Liver (tissue), 9 donors: ENCODE measurements around the gene BOC. TPM values are rescaled to one million over a fixed set of nuclear protein-coding genes. Genes with fewer than 3 reads are reported as not detected.
A peak's percentile ranks its signal among the peaks of the same experiment; 100 is the strongest.

Experiments
- DNase-seq: peaks from one replicate; pipeline ENCODE4 v3.0.0-alpha.2; 2017; ENCODE audit warnings: low spot score
- H3K27ac ChIP-seq, 2 donors: one replicate each; pipeline ENCODE4 v1.7.0; 2013; ENCODE audit warnings: inconsistent platforms in 2 of 2, low read length in 2 of 2, control low read depth in 1 of 2, low read depth in 1 of 2, mild to moderate bottlenecking in 1 of 2
- H3K27me3 ChIP-seq, 4 donors: one replicate each; pipeline versions ENCODE4 v1.6.1 to v1.7.0; 2013; ENCODE audit warnings: low read length in 3 of 4, inconsistent platforms in 1 of 4, mild to moderate bottlenecking in 1 of 4, moderate library complexity in 1 of 4; ENCODE audit not compliant: control insufficient read depth in 4 of 4, insufficient read depth in 4 of 4
- H3K36me3 ChIP-seq, 4 donors: one replicate each; pipeline versions ENCODE4 v1.6.1 to v1.7.0; 2013; ENCODE audit warnings: low read length in 3 of 4, mild to moderate bottlenecking in 3 of 4, low read depth in 1 of 4, moderate library complexity in 1 of 4; ENCODE audit not compliant: control insufficient read depth in 4 of 4, insufficient read depth in 3 of 4
- H3K4me1 ChIP-seq, 4 donors: one replicate each; pipeline versions ENCODE4 v1.6.1 to v1.7.0; 2013; ENCODE audit warnings: low read length in 3 of 4, mild to moderate bottlenecking in 3 of 4, moderate library complexity in 1 of 4; ENCODE audit not compliant: control insufficient read depth in 4 of 4, insufficient read depth in 4 of 4
- H3K4me3 ChIP-seq, 3 donors: one replicate each; pipeline versions ENCODE4 v1.6.1 to v1.7.0; 2013; ENCODE audit warnings: low read length in 3 of 3, control low read depth in 1 of 3, low read depth in 1 of 3, mild to moderate bottlenecking in 1 of 3
- H3K9ac ChIP-seq, 2 donors: one replicate each; pipeline ENCODE4 v1.7.0; 2013; ENCODE audit warnings: low read length in 2 of 2, mild to moderate bottlenecking in 2 of 2, moderate library complexity in 2 of 2, control low read depth in 1 of 2, low read depth in 1 of 2
- H3K9me3 ChIP-seq, 4 donors: one replicate each; pipeline versions ENCODE4 v1.6.1 to v1.7.0; 2013; ENCODE audit warnings: low read length in 3 of 4; ENCODE audit not compliant: control insufficient read depth in 4 of 4
- ATF3 ChIP-seq: IDR thresholded peaks from 2 replicates; pipeline ENCODE4 v1.6.1; 2016; ENCODE audit warnings: antibody characterized with exemption
- CTCF ChIP-seq: fragments of 150-350 bp; IDR thresholded peaks from 2 replicates; pipeline ENCODE4 v1.5.1; 2017; ENCODE audit warnings: improper control_type of control experiment, low read depth, low read length; ENCODE audit not compliant: missing input control
- EGR1 ChIP-seq, 2 donors: IDR thresholded peaks; 2 replicates each; pipeline ENCODE4 v1.6.1; 2016 to 2018; ENCODE audit warnings: antibody characterized with exemption in 2 of 2, low read depth in 2 of 2
- FOXA1 ChIP-seq: IDR thresholded peaks from 2 replicates; pipeline ENCODE4 v1.6.1; 2016; ENCODE audit warnings: antibody characterized with exemption
- FOXA2 ChIP-seq: IDR thresholded peaks from 2 replicates; pipeline ENCODE4 v1.6.1; 2016; ENCODE audit warnings: antibody characterized with exemption
- GABPA ChIP-seq, 2 donors: IDR thresholded peaks in 1 of 2; conservative IDR thresholded peaks in 1 of 2; 2 replicates each; pipeline ENCODE4 v1.6.1; 2016; ENCODE audit warnings: antibody characterized with exemption in 2 of 2, mild to moderate bottlenecking in 1 of 2, moderate library complexity in 1 of 2
- HNF4A ChIP-seq, 2 donors: conservative IDR thresholded peaks; 2 replicates each; pipeline ENCODE4 v1.6.1; 2016; ENCODE audit warnings: antibody characterized with exemption in 2 of 2, mild to moderate bottlenecking in 2 of 2
- HNF4G ChIP-seq: IDR thresholded peaks from 2 replicates; pipeline ENCODE4 v1.6.1; 2016; ENCODE audit warnings: antibody characterized with exemption
- JUND ChIP-seq, 2 donors: IDR thresholded peaks; 2 replicates each; pipeline ENCODE4 v1.6.1; 2016; ENCODE audit warnings: antibody characterized with exemption in 2 of 2
- NR2F2 ChIP-seq: IDR thresholded peaks from 2 replicates; pipeline ENCODE4 v1.6.1; 2016; ENCODE audit warnings: antibody characterized with exemption
- RAD21 ChIP-seq, 2 donors: IDR thresholded peaks; 2 replicates each; pipeline ENCODE4 v1.6.1; 2016; ENCODE audit warnings: antibody characterized with exemption in 2 of 2, mild to moderate bottlenecking in 2 of 2
- RXRA ChIP-seq, 2 donors: IDR thresholded peaks; 2 replicates each; pipeline ENCODE4 v1.6.1; 2017 to 2018; ENCODE audit warnings: antibody characterized with exemption in 2 of 2, mild to moderate bottlenecking in 1 of 2
- SP1 ChIP-seq: IDR thresholded peaks from 2 replicates; pipeline ENCODE4 v1.6.1; 2018; ENCODE audit warnings: antibody characterized with exemption, mild to moderate bottlenecking
- TAF1 ChIP-seq: conservative IDR thresholded peaks from 2 replicates; pipeline ENCODE4 v1.6.1; 2016; ENCODE audit warnings: antibody characterized with exemption, mild to moderate bottlenecking
- YY1 ChIP-seq: IDR thresholded peaks from 2 replicates; pipeline ENCODE4 v1.6.1; 2016; ENCODE audit warnings: antibody characterized with exemption, mild to moderate bottlenecking
- ZBTB33 ChIP-seq: IDR thresholded peaks from 2 replicates; pipeline ENCODE4 v1.6.1; 2016; ENCODE audit warnings: antibody characterized with exemption
- WGBS: extraction: QIAGEN DNeasy Blood & Tissue Kit; methylation state at CpG from one replicate; pipeline ENCODE4 v1.1.7; 2013; 5-methylcytosine and 5-hydroxymethylcytosine counted together
- polyA plus RNA-seq, 2 donors: library from polyadenylated mRNA; stranded (reverse) in 1 of 2; unstranded in 1 of 2; fragments of 200-250 nt in 1 of 2; fragments of >200 nt in 1 of 2; fragmentation: Nextera tagmentation in 1 of 2; extraction: Ambion mirVana in 1 of 2; gene quantifications; one replicate each; pipeline versions ENCODE4 v1.2.1 to v1.2.3, GENCODE V29; 2013 to 2015
- total RNA-seq, 2 donors: library from RNA; depleted of rRNA; stranded (reverse); fragments of >200 nt; gene quantifications; one replicate each; pipeline ENCODE4 v1.2.3, GENCODE V29; 2014
- TF ChIP-seq, protein P1 (sequence below): IDR thresholded peaks from 2 replicates; pipeline ENCODE4 v1.6.1; 2016; ENCODE audit warnings: antibody characterized with exemption, mild to moderate bottlenecking
- donor health status: healthy.
- donor health status: healthy.
- donor health status: healthy.
- donor health status: healthy.
- donor health status: healthy.

Gene BOC
- total and polyA plus RNA-seq, 4 donors: 0.31 to 1.5 (median 0.65) TPM; not detected in 1

DNA sequence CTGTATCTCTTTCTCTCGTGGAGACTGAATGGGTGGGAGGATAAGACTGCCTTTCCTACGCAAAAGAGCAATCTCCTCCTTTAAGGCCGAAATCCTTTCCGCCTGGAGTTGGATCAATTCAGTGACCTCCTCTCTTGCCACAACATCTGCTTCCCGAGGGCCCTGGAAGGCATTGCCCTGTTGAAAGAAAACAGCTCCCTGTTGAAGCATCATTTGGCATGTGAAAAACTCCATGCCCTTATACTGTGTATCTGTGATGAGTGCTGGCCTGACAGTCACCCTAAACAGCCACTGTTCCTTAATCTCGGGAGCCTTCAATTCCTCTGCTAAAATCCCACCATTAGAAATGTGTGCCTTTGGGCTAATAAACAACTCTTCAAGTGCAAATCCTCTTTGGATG lies 80.2 kb downstream of the BOC start:
- no peak for DNase-seq

DNA sequence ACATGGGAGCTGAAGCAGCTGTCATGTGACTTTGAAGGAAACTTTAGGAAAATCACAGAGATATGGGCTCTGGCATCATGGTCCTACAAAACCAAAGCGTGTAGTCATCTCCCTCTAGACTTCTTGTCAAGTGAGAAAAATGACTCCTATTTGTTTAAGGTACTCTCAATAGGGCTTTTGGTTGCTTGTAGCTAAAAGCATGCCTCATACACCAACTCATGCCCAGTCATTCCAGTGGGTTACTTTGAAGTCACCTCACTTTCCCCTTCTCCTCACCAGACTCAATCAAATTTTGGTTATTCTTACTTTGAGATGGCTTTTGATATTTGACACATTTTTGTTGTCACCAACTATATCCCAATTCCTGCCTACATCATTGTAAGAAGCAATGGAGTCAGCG lies 81.6 kb downstream of the BOC start:
- Histone ChIP-seq H3K27me3 (no peaks in the 10 kb centered on the region), H3K4me3 (no peak overlapping the region), H3K27ac (no peak overlapping the region), H3K9ac (no peak overlapping the region), H3K36me3 (no peaks in the 10 kb centered on the region), H3K4me1 (peaks cover 0 to under 1% (median 0%) of the 10 kb centered on the region in 4 donors), H3K9me3 (no peaks in the 10 kb centered on the region)
- no peak for DNase-seq
- TF ChIP-seq YY1 (no peak), RAD21 (IDR thresholded peaks at IDR 0.05) (no peak), SP1 (no peak), NR2F2 (no peak), TAF1 (no peak), HNF4G (no peak), FOXA1 (no peak), FOXA2 (no peak), EGR1 (IDR thresholded peaks at IDR 0.05; ENCODE audit: low read depth in 2 of 2) (no peak), GABPA (IDR thresholded peaks at IDR 0.05 in 1 of 2, conservative IDR thresholded peaks at IDR 0.05 in 1 of 2) (no peak), JUND (IDR thresholded peaks at IDR 0.05) (no peak), RXRA (IDR thresholded peaks at IDR 0.05) (no peak), ATF3 (no peak), HNF4A (conservative IDR thresholded peaks at IDR 0.05) (no peak), CTCF (no peak), ZBTB33 (no peak)
- TF ChIP-seq, protein P1, sequence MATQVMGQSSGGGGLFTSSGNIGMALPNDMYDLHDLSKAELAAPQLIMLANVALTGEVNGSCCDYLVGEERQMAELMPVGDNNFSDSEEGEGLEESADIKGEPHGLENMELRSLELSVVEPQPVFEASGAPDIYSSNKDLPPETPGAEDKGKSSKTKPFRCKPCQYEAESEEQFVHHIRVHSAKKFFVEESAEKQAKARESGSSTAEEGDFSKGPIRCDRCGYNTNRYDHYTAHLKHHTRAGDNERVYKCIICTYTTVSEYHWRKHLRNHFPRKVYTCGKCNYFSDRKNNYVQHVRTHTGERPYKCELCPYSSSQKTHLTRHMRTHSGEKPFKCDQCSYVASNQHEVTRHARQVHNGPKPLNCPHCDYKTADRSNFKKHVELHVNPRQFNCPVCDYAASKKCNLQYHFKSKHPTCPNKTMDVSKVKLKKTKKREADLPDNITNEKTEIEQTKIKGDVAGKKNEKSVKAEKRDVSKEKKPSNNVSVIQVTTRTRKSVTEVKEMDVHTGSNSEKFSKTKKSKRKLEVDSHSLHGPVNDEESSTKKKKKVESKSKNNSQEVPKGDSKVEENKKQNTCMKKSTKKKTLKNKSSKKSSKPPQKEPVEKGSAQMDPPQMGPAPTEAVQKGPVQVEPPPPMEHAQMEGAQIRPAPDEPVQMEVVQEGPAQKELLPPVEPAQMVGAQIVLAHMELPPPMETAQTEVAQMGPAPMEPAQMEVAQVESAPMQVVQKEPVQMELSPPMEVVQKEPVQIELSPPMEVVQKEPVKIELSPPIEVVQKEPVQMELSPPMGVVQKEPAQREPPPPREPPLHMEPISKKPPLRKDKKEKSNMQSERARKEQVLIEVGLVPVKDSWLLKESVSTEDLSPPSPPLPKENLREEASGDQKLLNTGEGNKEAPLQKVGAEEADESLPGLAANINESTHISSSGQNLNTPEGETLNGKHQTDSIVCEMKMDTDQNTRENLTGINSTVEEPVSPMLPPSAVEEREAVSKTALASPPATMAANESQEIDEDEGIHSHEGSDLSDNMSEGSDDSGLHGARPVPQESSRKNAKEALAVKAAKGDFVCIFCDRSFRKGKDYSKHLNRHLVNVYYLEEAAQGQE: no peak
- WGBS: 96% methylated on average over 2 of the region's 2 CpGs

More for the DNA sequence above, 80.2 kb downstream of the BOC start:
- Histone ChIP-seq H3K4me3 (no peak overlapping the region), H3K9me3 (no peaks in the 10 kb centered on the region), H3K27ac (no peak overlapping the region), H3K4me1 (peaks cover 3 to 10% (median 5%) of the 10 kb centered on the region in 4 donors), H3K9ac (no peak overlapping the region), H3K36me3 (no peaks in the 10 kb centered on the region), H3K27me3 (no peaks in the 10 kb centered on the region)
- 80% methylated on average over 6 of the region's 6 CpGs for WGBS
- TF ChIP-seq HNF4A (conservative IDR thresholded peaks at IDR 0.05): no peak
- TF ChIP-seq SP1: peak; percentile 7
- TF ChIP-seq RXRA (IDR thresholded peaks at IDR 0.05): peak; percentile 10 to 13
